Cardiac muscle cell (in vitro differentiated cells and primary cell): ENCODE data around the gene FUT1. TPM values are rescaled to one million over a fixed set of nuclear protein-coding genes. Genes with fewer than 3 reads are reported as not detected.

Experiments used
- DNase-seq, 2 donors: peaks; one replicate each; pipeline versions ENCODE4 v3.0.0 to v3.0.0-alpha.2; 2010 to 2017; ENCODE audit warnings: low read depth in 1 of 2, low spot score in 1 of 2
- H3K27ac ChIP-seq: fragments of 200-600 bp; sonication (generic); 2 replicates; pipeline ENCODE4 v1.5.1; 2016
- H3K27me3 ChIP-seq: fragments of 200-600 bp; sonication (generic); 2 replicates; pipeline ENCODE4 v1.6.0; 2016; ENCODE audit warnings: control low read depth
- H3K36me3 ChIP-seq: fragments of 200-600 bp; sonication (generic); 2 replicates; pipeline ENCODE4 v1.5.1; 2016; ENCODE audit warnings: control low read depth
- H3K4me1 ChIP-seq: fragments of 200-600 bp; sonication (generic); 2 replicates; pipeline ENCODE4 v1.8.1; 2017; ENCODE audit warnings: low read depth, mild to moderate bottlenecking, mixed run types
- H3K4me3 ChIP-seq: fragments of 200-600 bp; sonication (generic); 2 replicates; pipeline ENCODE4 v1.5.1; 2016; ENCODE audit warnings: mild to moderate bottlenecking
- H3K9me3 ChIP-seq: fragments of 200-600 bp; sonication (generic); 2 replicates; pipeline ENCODE4 v1.5.1; 2017; ENCODE audit warnings: low read depth, mild to moderate bottlenecking, control low read depth
- CTCF ChIP-seq: IDR thresholded peaks from 2 replicates; pipeline ENCODE4 v1.5.1; 2012; ENCODE audit warnings: low read depth, mild to moderate bottlenecking, low read length
- polyA plus RNA-seq: library from polyadenylated mRNA; unstranded; fragments of >200 nt; fragmentation: Nextera tagmentation; extraction: Ambion mirVana; gene quantifications from 2 replicates; pipeline ENCODE4 v1.2.1, GENCODE V29; 2016
- total RNA-seq: library from RNA; depleted of rRNA; stranded (reverse); fragments of >200 nt; gene quantifications from 2 replicates; pipeline ENCODE4 v1.2.3, GENCODE V29; 2016

Gene FUT1
- total and polyA plus RNA-seq, 2 experiments from 2014 or later = 0.21 TPM; not detected in 1

DNA sequence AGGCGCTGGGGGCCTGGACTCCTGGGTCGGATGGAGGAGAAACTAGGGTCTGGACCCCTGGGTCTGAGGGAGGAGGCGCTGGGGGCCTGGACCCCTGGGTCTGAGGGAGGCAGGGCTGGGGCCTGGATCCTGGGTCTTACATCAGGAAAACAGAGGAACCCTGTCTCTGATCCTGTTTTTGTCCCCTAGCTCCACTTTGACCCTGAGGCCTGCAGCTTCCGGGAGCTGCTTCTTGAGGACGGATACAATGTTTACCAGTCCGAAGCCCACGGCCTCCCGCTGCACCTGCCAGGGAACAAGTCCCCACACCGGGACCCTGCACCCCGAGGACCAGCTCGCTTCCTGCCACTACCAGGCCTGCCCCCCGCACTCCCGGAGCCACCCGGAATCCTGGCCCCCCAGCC, 5.3 kb upstream of the FUT1 start:
- H3K9me3 ChIP-seq = no peaks in the 10 kb centered on the region

GRCh38 chr19:48757089-48757675, 4.7 kb upstream of the FUT1 start:
- DNase-seq = no peak

More for the DNA sequence above, 5.3 kb upstream of the FUT1 start:
- no peak for TF ChIP-seq CTCF
- H3K4me1 ChIP-seq = no peaks in the 10 kb centered on the region
- no peak overlapping the region for H3K4me3 ChIP-seq
- no peak overlapping the region for H3K27ac ChIP-seq
- no peak for DNase-seq
- peaks cover 15% of the 10 kb centered on the region for H3K27me3 ChIP-seq
- H3K36me3 ChIP-seq = no peaks in the 10 kb centered on the region

DNA sequence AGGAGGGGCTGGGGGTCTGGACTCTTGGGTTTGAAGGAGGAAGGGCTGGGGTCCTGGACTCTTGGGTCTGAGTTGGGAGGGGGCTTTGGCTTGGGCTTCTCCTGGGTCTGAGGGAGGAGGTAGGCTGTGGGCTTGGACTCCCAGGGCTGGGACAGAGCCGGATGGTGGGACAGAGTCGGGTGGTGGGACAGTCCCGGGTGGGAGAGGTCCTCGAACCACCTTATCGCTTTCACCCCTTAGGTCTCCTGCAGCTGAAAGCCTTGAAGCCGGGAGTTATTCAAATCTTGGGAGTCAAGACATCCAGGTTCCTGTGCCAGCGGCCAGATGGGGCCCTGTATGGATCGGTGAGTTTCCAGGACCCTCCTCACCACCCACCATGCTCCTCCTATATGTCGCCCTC, 4.2 kb upstream of the FUT1 start:
- no peak for DNase-seq
- no peak for TF ChIP-seq CTCF

More at GRCh38 chr19:48757089-48757675, 4.7 kb upstream of the FUT1 start:
- H3K27ac ChIP-seq = no peak overlapping the region
- H3K4me1 ChIP-seq = no peaks in the 10 kb centered on the region
- H3K27me3 ChIP-seq = peaks cover 21% of the 10 kb centered on the region
- TF ChIP-seq CTCF = no peak
- H3K9me3 ChIP-seq = no peaks in the 10 kb centered on the region
- H3K4me3 ChIP-seq = no peak overlapping the region
- H3K36me3 ChIP-seq = no peaks in the 10 kb centered on the region

DNA sequence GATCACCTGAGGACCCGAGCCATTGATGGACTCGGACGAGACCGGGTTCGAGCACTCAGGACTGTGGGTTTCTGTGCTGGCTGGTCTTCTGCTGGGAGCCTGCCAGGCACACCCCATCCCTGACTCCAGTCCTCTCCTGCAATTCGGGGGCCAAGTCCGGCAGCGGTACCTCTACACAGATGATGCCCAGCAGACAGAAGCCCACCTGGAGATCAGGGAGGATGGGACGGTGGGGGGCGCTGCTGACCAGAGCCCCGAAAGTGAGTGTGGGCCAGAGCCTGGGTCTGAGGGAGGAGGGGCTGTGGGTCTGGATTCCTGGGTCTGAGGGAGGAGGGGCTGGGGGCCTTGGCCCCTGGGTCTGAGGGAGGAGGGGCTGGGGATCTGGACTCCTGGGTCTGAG, 3.8 kb upstream of the FUT1 start:
- no peaks in the 10 kb centered on the region for H3K4me1 ChIP-seq
- TF ChIP-seq CTCF = no peak
- H3K27me3 ChIP-seq = peaks cover 29% of the 10 kb centered on the region
- no peaks in the 10 kb centered on the region for H3K36me3 ChIP-seq
- H3K4me3 ChIP-seq = no peak overlapping the region
- H3K9me3 ChIP-seq = no peaks in the 10 kb centered on the region
- DNase-seq = no peak
- no peak overlapping the region for H3K27ac ChIP-seq

More for the DNA sequence above, 4.2 kb upstream of the FUT1 start:
- no peaks in the 10 kb centered on the region for H3K36me3 ChIP-seq
- H3K4me1 ChIP-seq = no peaks in the 10 kb centered on the region
- no peak overlapping the region for H3K4me3 ChIP-seq
- H3K9me3 ChIP-seq = no peaks in the 10 kb centered on the region
- peaks cover 26% of the 10 kb centered on the region for H3K27me3 ChIP-seq
- H3K27ac ChIP-seq = no peak overlapping the region

GRCh38 chr19:48755787-48756186, 3.3 kb upstream of the FUT1 start:
- no peak for TF ChIP-seq CTCF
- no peak for DNase-seq
- Histone ChIP-seq H3K4me1 (no peaks in the 10 kb centered on the region), H3K9me3 (no peaks in the 10 kb centered on the region), H3K27me3 (peaks cover 27% of the 10 kb centered on the region), H3K4me3 (no peak overlapping the region), H3K27ac (no peak overlapping the region), H3K36me3 (no peaks in the 10 kb centered on the region)
